K562 (cell line): Measurements from ENCODE around the gene KCNQ4. TPM values are rescaled to one million over a fixed set of nuclear protein-coding genes. Genes with fewer than 3 reads are reported as not detected.

Source experiments
- ATAC-seq: fragments of 200-7000 bp; cut with Tn5 transposase; 3 replicates; pipeline ENCODE4 v1.9.1; 2020; ENCODE audit warnings: moderate library complexity
- BruUV-seq: library from RNA; stranded (reverse); fragments of 400-500 nt; replicated peaks from 2 replicates; lab custom pipeline; 2021; lab: Mats Ljungman, UMichigan
- CTCF ChIA-PET: fragments of 300-600 bp; formaldehyde crosslinking; extraction: SDS; loops from one replicate; lab custom pipeline; 2021; ENCODE audit warnings: low intra/inter-chr PET ratio; lab: Yijun Ruan, JAX
- POLR2A ChIA-PET: fragments of 300-600, 350-650 bp; sonication (Branson Sonifier 250); formaldehyde crosslinking; extraction: SDS; loops from one replicate; lab custom pipeline; 2021; ENCODE audit warnings: antibody characterized with exemption, inconsistent platforms; lab: Yijun Ruan, JAX
- DNase-seq, 4 experiments: peaks; one replicate each; pipeline versions ENCODE4 v3.0.0 to v3.0.0-alpha.2; 2011 to 2018; ENCODE audit warnings: low spot score in 3 of 4, mixed read lengths in 3 of 4; ENCODE audit errors: extremely low read depth in 1 of 4
- FAIRE-seq: peaks from 2 replicates; lab custom pipeline; 2011; peaks lifted over from hg19 to GRCh38; lab: Jason Lieb, UNC
- H2AFZ ChIP-seq: 2 replicates; pipeline ENCODE4 v1.6.0; 2011; ENCODE audit warnings: low read depth, low read length, control low read depth, inconsistent platforms
- H3K27ac ChIP-seq: fragments of 200-600 bp; 3 replicates; pipeline ENCODE4 v1.8.0; 2011; ENCODE audit warnings: low read depth, mild to moderate bottlenecking, control low read depth, inconsistent platforms, low read length, moderate library complexity, mixed read lengths; ENCODE audit errors: extremely low read depth
- H3K27me3 ChIP-seq, 2 experiments: fragments of 300-600 bp in 1 of 2; 2 replicates in 1 of 2; 3 replicates in 1 of 2; pipeline versions ENCODE4 v1.6.0 to v1.8.0; 2011; ENCODE audit warnings: inconsistent platforms in 2 of 2, low read length in 2 of 2, mild to moderate bottlenecking in 1 of 2, mixed read lengths in 1 of 2, moderate library complexity in 1 of 2; ENCODE audit not compliant: control insufficient read depth in 2 of 2, insufficient read depth in 2 of 2
- H3K36me3 ChIP-seq: fragments of 300-600 bp; 3 replicates; pipeline ENCODE4 v1.8.0; 2011; ENCODE audit warnings: mild to moderate bottlenecking, low read length, inconsistent platforms; ENCODE audit not compliant: control insufficient read depth, insufficient read depth
- H3K4me1 ChIP-seq, 2 experiments: fragments of 200-600 bp in 1 of 2; replicated peaks in 1 of 2; 2 replicates in 1 of 2; 3 replicates in 1 of 2; pipeline versions ENCODE4 v1.5.1 to v1.8.0; 2011; ENCODE audit warnings: inconsistent platforms in 2 of 2, low read length in 2 of 2, mild to moderate bottlenecking in 1 of 2, mixed read lengths in 1 of 2, moderate library complexity in 1 of 2; ENCODE audit not compliant: control insufficient read depth in 2 of 2, insufficient read depth in 2 of 2
- H3K4me2 ChIP-seq: 2 replicates; pipeline ENCODE4 v1.6.1; 2011; ENCODE audit warnings: low read length, control low read depth, inconsistent platforms, mixed read lengths; ENCODE audit not compliant: insufficient read depth
- H3K4me3 ChIP-seq: fragments of 200-600 bp; sonication (generic), shearing (Covaris generic); 2 replicates; pipeline ENCODE4 v1.5.1; 2016; ENCODE audit warnings: control low read depth, inconsistent platforms
- H3K79me2 ChIP-seq: fragments of 200-600 bp; 3 replicates; pipeline ENCODE4 v1.8.0; 2011; ENCODE audit warnings: low read length, inconsistent platforms; ENCODE audit not compliant: control insufficient read depth, insufficient read depth
- H3K9ac ChIP-seq, 2 experiments: 2 replicates each; pipeline versions ENCODE4 v1.6.0 to v1.6.1; 2011; ENCODE audit warnings: low read depth in 2 of 2, low read length in 2 of 2, control low read depth in 1 of 2, inconsistent platforms in 1 of 2, mild to moderate bottlenecking in 1 of 2, mixed read lengths in 1 of 2; ENCODE audit not compliant: insufficient read depth in 1 of 2
- H3K9me1 ChIP-seq: one replicate; pipeline ENCODE4 v1.6.0; 2011; ENCODE audit warnings: inconsistent platforms, mild to moderate bottlenecking, low read length, moderate library complexity; ENCODE audit not compliant: control insufficient read depth, insufficient read depth
- H3K9me3 ChIP-seq: replicated peaks from 2 replicates; pipeline ENCODE4 v1.5.1; 2011; ENCODE audit warnings: low read depth, low read length, inconsistent platforms; ENCODE audit not compliant: control insufficient read depth, insufficient read depth
- H4K20me1 ChIP-seq: replicated peaks from 2 replicates; pipeline ENCODE4 v1.6.1; 2011; ENCODE audit warnings: low read length, inconsistent platforms, mixed read lengths; ENCODE audit not compliant: control insufficient read depth, insufficient read depth
- CHCHD3 ChIP-seq: fragments of 250-450 bp; sonication (Bioruptor Pico); IDR thresholded peaks from 2 replicates; pipeline ENCODE4 v2.1.2; 2022; ENCODE audit warnings: mild to moderate bottlenecking
- HNRNPL ChIP-seq: fragments of 200-400 bp; formaldehyde crosslinking; IDR thresholded peaks from 2 replicates; pipeline ENCODE4 v1.6.1; 2017; ENCODE audit warnings: low read depth, mild to moderate bottlenecking, low read length
- JUND ChIP-seq, 2 experiments: IDR thresholded peaks; 2 replicates in 1 of 2; 3 replicates in 1 of 2; pipeline ENCODE4 v1.6.1; 2011; ENCODE audit warnings: borderline replicate concordance in 2 of 2, low read depth in 2 of 2, low read length in 2 of 2, improper control_type of control experiment in 1 of 2, missing biosample characterization in 1 of 2, missing genetic modification characterization in 1 of 2, missing genetic modification reagents in 1 of 2
- KAT2B ChIP-seq: IDR thresholded peaks from one replicate; pipeline ENCODE4 v1.6.1; 2012; ENCODE audit warnings: low read depth, mild to moderate bottlenecking, control low read depth, inconsistent platforms, low read length, moderate library complexity
- KDM1A ChIP-seq, 2 experiments: fragments of 450-650 bp; IDR thresholded peaks; 2 replicates each; pipeline ENCODE4 v1.6.1; 2016; ENCODE audit warnings: mild to moderate bottlenecking in 2 of 2
- PCBP1 ChIP-seq: fragments of 200-400 bp; formaldehyde crosslinking; IDR thresholded peaks from 2 replicates; pipeline ENCODE4 v1.6.1; 2018; ENCODE audit warnings: mild to moderate bottlenecking, low read depth, low read length; ENCODE audit not compliant: poor library complexity, severe bottlenecking
- RHOXF2B ChIP-seq: fragments of 250-450 bp; sonication (Bioruptor Pico); conservative IDR thresholded peaks from 2 replicates; pipeline ENCODE4 v1.5.1; 2021
- TEAD1 ChIP-seq, 2 experiments: fragments of 450-650 bp in 1 of 2; sonication (generic) in 1 of 2; formaldehyde crosslinking; IDR thresholded peaks; 2 replicates each; pipeline versions ENCODE4 v1.4.0 to v1.8.0; 2020 to 2022; ENCODE audit warnings: mild to moderate bottlenecking in 2 of 2, missing genetic modification reagents in 1 of 2
- XRCC4 ChIP-seq: IDR thresholded peaks from one replicate; pipeline ENCODE4 v1.6.1; 2011; ENCODE audit not compliant: insufficient read depth, insufficient read length; ENCODE audit errors: extremely low read depth
- WGBS: fragments of 100-300 bp; shearing (Covaris generic); methylation state at CpG from one replicate; pipeline ENCODE4 v1.1.6; 2016; ENCODE audit warnings: low coverage, mixed read lengths; ENCODE audit not compliant: insufficient coverage; ENCODE audit errors: missing lambda C conversion rate; 5-methylcytosine and 5-hydroxymethylcytosine counted together
- in situ Hi-C: fragments of 300-500 bp; cut with MboI; formaldehyde crosslinking; loops from 4 replicates; pipeline ENCODE4 v1.15.0; 2018; ENCODE audit warnings: inconsistent platforms, mixed read lengths
- intact Hi-C: fragments of 100-400 bp; cut with micrococcal nuclease; formaldehyde crosslinking; loops from 2 replicates; pipeline ENCODE4 v1.14.2; 2022
- polyA plus RNA-seq, 8 experiments: library from polyadenylated mRNA; depleted of rRNA in 4 of 8; stranded (reverse) in 5 of 8; unstranded in 3 of 8; fragments of >200 nt; fragmentation: Nextera tagmentation in 2 of 8; fragmentation: Illumina TruSeq in 1 of 8; extraction: Ambion mirVana in 2 of 8; extraction: Trizol in 1 of 8; gene quantifications; 2 replicates each; pipeline versions ENCODE4 v1.2.1 to v1.2.3, GENCODE V29; 2011 to 2014; ENCODE audit warnings: inconsistent platforms in 1 of 8, missing spikeins in 1 of 8
- total RNA-seq, 7 experiments: library from RNA; depleted of rRNA in 6 of 7; stranded (reverse); fragments of >200 nt in 6 of 7; fragmentation: Illumina TruSeq in 2 of 7; extraction: Trizol in 2 of 7; gene quantifications; 2 replicates each; pipeline versions ENCODE4 v1.2.1 to v1.2.3, GENCODE V29; 2011 to 2021; ENCODE audit warnings: low replicate concordance in 1 of 7
- TF ChIP-seq, protein P1 (sequence below): sonication (generic); formaldehyde crosslinking; IDR thresholded peaks from 2 replicates; pipeline ENCODE4 v1.8.1; 2023; ENCODE audit warnings: mild to moderate bottlenecking, missing genetic modification reagents
- TF ChIP-seq, protein P2 (sequence below): fragments of 450-650 bp; IDR thresholded peaks from 2 replicates; pipeline ENCODE4 v1.6.1; 2018; ENCODE audit warnings: mild to moderate bottlenecking, low read depth; ENCODE audit not compliant: partially characterized antibody
- TF ChIP-seq, protein P3 (sequence below): fragments of 450-650 bp; IDR thresholded peaks from 2 replicates; pipeline ENCODE4 v1.6.1; 2017; ENCODE audit warnings: mild to moderate bottlenecking, moderate library complexity
- TF ChIP-seq, protein P4 (sequence below), 2 experiments: fragments of 450-650 bp in 1 of 2; sonication (generic) in 1 of 2; formaldehyde crosslinking in 1 of 2; IDR thresholded peaks in 1 of 2; conservative IDR thresholded peaks in 1 of 2; 2 replicates each; pipeline versions ENCODE4 v1.6.1 to v1.8.1; 2016 to 2023; ENCODE audit warnings: mild to moderate bottlenecking in 2 of 2, moderate library complexity in 2 of 2, inconsistent platforms in 1 of 2, missing genetic modification reagents in 1 of 2

KCNQ4 gene
- total and polyA plus RNA-seq, 9 of the 15 experiments (the other 6 are each of a cell fraction or from before 2014, with no cell fraction given) = 0.07 to 4.1 (median 0.79) TPM

DNA sequence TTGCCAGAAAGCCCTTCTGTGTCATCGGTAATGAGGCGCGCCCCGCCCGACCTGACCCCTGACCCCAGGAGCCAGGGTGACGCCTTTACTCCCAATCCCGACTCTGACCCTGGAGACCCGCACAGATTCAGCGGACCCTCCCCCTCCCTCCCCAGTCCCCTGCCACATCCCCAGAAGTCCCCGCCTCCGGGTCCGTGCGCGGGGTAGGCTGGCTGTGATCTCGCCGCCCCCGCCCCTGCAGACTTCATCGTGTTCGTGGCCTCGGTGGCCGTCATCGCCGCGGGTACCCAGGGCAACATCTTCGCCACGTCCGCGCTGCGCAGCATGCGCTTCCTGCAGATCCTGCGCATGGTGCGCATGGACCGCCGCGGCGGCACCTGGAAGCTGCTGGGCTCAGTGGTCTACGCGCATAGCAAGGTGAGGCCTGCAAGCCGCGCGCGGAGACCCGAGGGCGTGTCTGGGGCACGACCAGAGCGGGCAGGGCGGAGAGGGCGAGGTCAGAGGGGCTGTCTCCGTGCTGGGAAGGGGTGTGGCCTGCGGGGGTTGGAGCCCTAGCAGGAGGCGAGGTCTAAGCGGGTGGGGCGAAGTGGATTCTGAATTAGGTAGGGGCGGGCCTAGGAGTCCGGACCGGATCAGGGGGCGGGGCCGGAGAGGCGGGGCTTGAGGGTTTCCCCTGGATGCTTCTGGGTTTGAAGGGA is 34.8 kb downstream of the KCNQ4 start:
- POLR2A ChIA-PET = interaction anchor here (0.6 kb wide), 1 partner anchor 172 kb away, joined by 3 read pairs; no protein-coding TSS in a partner anchor
- Histone ChIP-seq H2AFZ (no peak overlapping the region), H3K79me2 (no peaks in the 10 kb centered on the region), H3K9ac (no peak overlapping the region), H3K27me3 (no peaks in the 10 kb centered on the region), H4K20me1 (0 out of 2 replicates have a peak, but pooled peaks cover 9% of the 10 kb centered on the region), H3K4me1 (peaks cover 33 to 72% of the 10 kb centered on the region in 2 experiments), H3K9me1 (peaks cover 17% of the 10 kb centered on the region), H3K9me3 (no peaks in the 10 kb centered on the region), H3K4me3 (no peak overlapping the region), H3K27ac (no peak overlapping the region), H3K36me3 (peaks cover 12% of the 10 kb centered on the region; the same call in 2 of the 3 replicates), H3K4me2 (no peak overlapping the region)
- intact Hi-C loops = no loop called here
- in situ Hi-C loops = no loop called here
- DNase-seq = peak; percentile 46 to 82 (median 68)
- FAIRE-seq = no peak
- 95% methylated on average over 37 of the region's 59 CpGs for WGBS
- no TSS peak for BruUV-seq
- peak; percentile 57 for ATAC-seq
- CTCF ChIA-PET = no interaction called here
- TF ChIP-seq XRCC4 (no peak), HNRNPL (0 out of 2 replicates have a peak, but pooled peaks have one; percentile 65), TEAD1 (CRISPR knock-in tag; IDR thresholded peaks at IDR 0.05) (no peak), RHOXF2B (CRISPR knock-in tag) (no peak), JUND (IDR thresholded peaks at IDR 0.05; ENCODE audit: borderline replicate concordance, low read depth, low read length) (no peak), JUND (tag; IDR thresholded peaks at IDR 0.05; ENCODE audit: borderline replicate concordance, low read depth, low read length) (no peak), PCBP1 (peak; percentile 50), KAT2B (no peak), KDM1A (IDR thresholded peaks at IDR 0.05) (peak in 1 of 2 experiments; percentile 46; a peak in 1 of 4 replicates), CHCHD3 (CRISPR knock-in tag) (no peak)
- TF ChIP-seq, protein P1, sequence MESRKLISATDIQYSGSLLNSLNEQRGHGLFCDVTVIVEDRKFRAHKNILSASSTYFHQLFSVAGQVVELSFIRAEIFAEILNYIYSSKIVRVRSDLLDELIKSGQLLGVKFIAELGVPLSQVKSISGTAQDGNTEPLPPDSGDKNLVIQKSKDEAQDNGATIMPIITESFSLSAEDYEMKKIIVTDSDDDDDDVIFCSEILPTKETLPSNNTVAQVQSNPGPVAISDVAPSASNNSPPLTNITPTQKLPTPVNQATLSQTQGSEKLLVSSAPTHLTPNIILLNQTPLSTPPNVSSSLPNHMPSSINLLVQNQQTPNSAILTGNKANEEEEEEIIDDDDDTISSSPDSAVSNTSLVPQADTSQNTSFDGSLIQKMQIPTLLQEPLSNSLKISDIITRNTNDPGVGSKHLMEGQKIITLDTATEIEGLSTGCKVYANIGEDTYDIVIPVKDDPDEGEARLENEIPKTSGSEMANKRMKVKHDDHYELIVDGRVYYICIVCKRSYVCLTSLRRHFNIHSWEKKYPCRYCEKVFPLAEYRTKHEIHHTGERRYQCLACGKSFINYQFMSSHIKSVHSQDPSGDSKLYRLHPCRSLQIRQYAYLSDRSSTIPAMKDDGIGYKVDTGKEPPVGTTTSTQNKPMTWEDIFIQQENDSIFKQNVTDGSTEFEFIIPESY (CRISPR knock-in tag) = peak; percentile 98
- TF ChIP-seq, protein P2, sequence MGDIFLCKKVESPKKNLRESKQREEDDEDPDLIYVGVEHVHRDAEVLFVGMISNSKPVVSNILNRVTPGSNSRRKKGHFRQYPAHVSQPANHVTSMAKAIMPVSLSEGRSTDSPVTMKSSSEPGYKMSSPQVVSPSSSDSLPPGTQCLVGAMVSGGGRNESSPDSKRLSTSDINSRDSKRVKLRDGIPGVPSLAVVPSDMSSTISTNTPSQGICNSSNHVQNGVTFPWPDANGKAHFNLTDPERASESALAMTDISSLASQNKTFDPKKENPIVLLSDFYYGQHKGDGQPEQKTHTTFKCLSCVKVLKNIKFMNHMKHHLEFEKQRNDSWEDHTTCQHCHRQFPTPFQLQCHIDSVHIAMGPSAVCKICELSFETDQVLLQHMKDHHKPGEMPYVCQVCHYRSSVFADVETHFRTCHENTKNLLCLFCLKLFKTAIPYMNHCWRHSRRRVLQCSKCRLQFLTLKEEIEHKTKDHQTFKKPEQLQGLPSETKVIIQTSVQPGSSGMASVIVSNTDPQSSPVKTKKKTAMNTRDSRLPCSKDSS = no peak
- TF ChIP-seq, protein P3, sequence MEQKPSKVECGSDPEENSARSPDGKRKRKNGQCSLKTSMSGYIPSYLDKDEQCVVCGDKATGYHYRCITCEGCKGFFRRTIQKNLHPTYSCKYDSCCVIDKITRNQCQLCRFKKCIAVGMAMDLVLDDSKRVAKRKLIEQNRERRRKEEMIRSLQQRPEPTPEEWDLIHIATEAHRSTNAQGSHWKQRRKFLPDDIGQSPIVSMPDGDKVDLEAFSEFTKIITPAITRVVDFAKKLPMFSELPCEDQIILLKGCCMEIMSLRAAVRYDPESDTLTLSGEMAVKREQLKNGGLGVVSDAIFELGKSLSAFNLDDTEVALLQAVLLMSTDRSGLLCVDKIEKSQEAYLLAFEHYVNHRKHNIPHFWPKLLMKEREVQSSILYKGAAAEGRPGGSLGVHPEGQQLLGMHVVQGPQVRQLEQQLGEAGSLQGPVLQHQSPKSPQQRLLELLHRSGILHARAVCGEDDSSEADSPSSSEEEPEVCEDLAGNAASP = no peak
- TF ChIP-seq, protein P4, sequence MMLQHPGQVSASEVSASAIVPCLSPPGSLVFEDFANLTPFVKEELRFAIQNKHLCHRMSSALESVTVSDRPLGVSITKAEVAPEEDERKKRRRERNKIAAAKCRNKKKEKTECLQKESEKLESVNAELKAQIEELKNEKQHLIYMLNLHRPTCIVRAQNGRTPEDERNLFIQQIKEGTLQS (IDR thresholded peaks at IDR 0.05) = peak; percentile 49; the same call in 1 of the 2 replicates
- TF ChIP-seq, protein P4 (CRISPR knock-in tag; conservative IDR thresholded peaks at IDR 0.05) = no peak
